Lower leg skin (tissue), 3 donors: ENCODE results near the gene RASSF4.

Experiments
- POLR2A ChIP-seq, 2 donors: fragments of 450-650 bp; IDR thresholded peaks; one replicate each; pipeline ENCODE4 v1.6.1; 2016 to 2017; ENCODE audit warnings: antibody characterized with exemption in 2 of 2, mild to moderate bottlenecking in 1 of 2, moderate library complexity in 1 of 2
- TF ChIP-seq, protein P1 (sequence below), 3 donors: fragments of 450-650 bp; IDR thresholded peaks; one replicate each; pipeline ENCODE4 v1.5.1; 2016; ENCODE audit warnings: antibody characterized with exemption in 3 of 3, mild to moderate bottlenecking in 3 of 3, moderate library complexity in 2 of 3

DNA sequence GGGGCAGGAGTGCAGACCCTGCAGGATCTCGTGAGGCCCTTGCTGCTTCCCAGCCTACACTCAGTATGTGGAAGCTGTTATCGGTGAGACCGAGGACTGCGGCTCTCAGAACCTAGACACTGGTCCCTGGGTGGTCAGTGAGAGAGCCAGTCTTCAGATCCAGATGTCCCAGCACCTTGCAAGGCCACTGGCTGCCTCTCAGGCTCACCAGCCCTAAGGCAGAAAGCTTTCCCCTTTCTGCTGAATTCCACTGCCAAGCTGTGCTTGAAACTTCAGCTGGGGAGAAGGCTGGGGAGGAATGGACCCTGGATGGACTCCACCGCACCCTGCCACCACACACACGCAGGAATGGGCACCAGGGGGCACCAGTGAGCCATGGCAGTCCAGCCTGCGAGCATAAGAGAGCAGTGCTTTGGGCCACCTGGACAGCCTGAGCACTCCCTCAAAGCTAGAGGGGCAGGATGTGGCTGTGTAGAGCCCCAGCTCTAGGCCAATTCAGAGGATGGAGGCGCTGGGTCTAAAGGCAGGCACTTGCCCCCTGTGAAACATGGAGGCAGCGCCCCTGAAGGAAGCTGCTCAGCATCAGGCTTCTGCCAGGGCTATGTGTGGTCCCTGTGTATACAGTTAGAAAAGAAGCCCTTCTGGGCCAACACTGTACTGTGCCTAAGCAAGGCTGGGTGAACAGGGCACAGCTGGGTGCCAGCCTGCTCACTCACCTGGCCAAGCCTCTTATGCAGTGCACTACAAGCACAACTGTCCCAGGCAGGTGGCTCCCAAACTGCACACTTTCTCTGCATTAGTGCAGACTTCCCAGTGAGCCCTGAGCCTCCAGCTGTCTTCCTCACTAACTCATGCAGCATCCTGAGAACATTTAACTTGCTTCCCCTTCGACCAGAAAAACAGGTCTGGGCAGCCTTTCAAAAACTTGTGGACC, 26.8 kb upstream of the RASSF4 start:
- TF ChIP-seq, protein P1, sequence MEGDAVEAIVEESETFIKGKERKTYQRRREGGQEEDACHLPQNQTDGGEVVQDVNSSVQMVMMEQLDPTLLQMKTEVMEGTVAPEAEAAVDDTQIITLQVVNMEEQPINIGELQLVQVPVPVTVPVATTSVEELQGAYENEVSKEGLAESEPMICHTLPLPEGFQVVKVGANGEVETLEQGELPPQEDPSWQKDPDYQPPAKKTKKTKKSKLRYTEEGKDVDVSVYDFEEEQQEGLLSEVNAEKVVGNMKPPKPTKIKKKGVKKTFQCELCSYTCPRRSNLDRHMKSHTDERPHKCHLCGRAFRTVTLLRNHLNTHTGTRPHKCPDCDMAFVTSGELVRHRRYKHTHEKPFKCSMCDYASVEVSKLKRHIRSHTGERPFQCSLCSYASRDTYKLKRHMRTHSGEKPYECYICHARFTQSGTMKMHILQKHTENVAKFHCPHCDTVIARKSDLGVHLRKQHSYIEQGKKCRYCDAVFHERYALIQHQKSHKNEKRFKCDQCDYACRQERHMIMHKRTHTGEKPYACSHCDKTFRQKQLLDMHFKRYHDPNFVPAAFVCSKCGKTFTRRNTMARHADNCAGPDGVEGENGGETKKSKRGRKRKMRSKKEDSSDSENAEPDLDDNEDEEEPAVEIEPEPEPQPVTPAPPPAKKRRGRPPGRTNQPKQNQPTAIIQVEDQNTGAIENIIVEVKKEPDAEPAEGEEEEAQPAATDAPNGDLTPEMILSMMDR (IDR thresholded peaks at IDR 0.05): peak in 1 of 3 donors; percentile 96
- TF ChIP-seq POLR2A (IDR thresholded peaks at IDR 0.05): no peak
